Measurements from ENCODE around the gene CNTNAP2.
"Not testable (repeated sequence)": the region's sequence is repeated elsewhere in the genome, so short reads cannot be mapped to it uniquely, and the experiment has no call there.

CNTNAP2 gene

DNA sequence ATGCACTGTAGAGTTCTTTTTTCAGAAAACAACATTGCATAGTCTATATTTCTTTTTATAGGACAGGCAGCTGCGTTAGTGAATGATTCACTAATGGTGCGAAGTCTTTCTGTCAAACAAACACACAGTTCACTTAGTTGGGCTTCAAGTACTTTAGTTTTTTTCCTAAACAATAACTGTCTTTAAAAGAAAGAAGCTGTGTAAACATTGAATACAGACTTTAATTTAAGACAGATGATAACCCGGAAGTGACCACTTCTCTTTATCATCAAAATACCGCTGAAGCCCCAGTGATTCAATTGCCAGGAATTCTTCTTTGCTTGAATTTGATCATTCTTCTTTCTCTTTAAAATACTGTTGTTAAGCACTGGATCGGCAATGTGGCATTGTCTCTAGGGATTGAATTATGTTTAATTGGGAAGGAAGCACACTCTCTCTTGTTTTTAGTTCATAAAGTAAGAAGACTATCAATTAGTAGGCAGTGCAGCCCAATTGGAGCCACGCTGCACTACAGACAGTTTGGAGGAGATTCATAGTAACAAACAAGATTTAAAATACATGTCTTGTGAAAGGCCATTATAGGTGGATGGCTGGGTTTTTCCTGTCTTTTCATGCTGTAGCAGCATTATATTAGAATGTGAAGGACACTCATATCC, 30.4 kb downstream of the CNTNAP2 start:
- no peak for DNase-seq (ENCODE audit: low read depth in 2 of 2)

DNA sequence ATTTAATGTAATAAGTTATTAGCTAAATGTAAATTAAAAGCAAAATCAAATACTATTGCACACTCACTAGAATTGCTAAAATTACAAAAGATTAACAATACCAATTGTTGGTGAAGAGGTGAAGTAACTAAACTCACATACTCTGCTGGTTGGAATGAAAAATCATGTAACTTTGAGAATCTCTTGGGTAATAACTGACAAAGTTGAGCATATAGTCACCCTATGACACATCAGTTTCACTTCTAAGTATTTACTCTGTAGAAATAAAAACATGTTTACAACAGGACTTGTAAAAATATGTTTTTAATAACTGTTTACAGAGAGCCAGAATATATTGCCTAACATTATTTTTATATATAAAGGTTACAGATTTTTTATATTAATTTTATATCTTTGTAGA, 33.6 kb downstream of the CNTNAP2 start:
- DNase-seq (ENCODE audit: low read depth in 2 of 2): no peak

DNA sequence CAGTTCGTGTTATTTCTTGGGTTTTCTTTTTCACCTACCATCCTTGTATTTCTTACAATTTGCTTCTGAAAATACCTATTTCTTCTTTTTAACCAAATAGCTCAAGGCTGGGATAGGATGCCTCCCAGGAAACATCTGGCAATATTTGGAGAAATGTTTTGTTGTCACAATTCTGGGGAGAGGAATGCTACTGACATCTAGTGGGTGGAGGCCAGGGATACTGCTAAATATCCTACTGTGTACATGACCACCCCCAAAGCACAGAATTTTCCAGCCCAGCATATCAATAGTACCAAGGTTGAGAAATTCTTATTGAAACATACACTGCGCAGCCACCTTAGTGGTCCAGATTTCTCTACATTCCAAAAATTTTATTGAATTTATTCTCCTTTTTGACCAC, 55.5 kb downstream of the CNTNAP2 start:
- DNase-seq (ENCODE audit: low read depth in 2 of 2): no peak

DNA sequence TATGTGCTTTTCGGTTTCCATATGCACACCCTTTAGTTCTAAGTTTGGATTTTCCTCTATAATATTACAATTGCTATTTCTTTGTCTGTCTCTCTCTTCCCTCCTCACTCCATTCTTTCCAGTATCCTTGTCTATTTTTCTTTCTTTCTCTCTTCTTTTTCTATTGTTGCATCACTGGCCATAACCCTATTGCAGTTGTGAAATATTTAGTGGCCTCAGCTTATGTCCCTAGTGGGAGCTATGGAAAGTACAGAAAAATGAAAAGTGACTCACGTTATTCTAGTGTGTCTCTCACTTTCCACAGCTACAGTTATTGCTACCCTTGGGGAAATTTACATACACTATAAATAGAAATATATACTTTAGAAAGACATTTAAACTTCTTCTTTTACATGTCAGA, 59.1 kb downstream of the CNTNAP2 start:
- no peak for DNase-seq (ENCODE audit: low read depth in 2 of 2)

DNA sequence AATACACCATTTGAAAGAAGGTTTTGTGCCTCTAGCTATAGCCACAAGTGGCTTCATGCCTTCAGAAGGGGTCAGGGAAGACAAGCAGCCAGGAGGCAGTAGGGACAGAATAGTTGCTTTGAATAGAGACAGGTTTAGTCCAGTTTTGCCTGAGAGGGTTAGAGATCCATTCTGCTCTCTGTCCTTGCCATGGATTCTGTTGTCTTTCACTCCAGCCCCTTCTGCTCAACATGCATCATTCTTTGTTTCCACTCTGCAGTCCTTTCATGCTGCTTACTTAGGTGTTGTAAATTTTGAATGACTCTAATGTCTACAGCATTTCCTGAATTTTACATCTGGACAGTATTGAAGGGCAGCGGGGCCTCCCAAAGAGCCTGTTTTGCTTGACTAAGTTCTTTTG, 60.3 kb downstream of the CNTNAP2 start:
- DNase-seq (ENCODE audit: low read depth in 2 of 2): no peak

DNA sequence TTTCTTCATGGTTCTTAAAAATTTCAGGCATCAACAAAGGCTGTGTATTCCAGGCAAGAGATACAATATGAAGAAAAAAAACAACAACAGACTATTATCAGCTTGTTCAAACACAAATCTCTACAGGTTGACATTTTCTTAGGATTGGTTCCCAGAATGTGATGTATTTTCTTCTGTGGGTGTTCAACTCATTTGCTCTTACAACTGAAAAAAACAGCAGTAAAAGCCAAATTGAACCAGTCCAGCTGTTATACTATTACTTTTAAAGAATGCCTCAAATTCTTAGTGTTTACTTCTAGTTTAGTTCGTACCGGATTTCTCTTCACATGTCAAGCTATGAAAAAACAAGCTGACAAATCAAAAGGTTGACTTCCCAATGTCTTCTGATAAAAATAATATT, 60.7 kb downstream of the CNTNAP2 start:
- no peak for DNase-seq (ENCODE audit: low read depth in 2 of 2)

DNA sequence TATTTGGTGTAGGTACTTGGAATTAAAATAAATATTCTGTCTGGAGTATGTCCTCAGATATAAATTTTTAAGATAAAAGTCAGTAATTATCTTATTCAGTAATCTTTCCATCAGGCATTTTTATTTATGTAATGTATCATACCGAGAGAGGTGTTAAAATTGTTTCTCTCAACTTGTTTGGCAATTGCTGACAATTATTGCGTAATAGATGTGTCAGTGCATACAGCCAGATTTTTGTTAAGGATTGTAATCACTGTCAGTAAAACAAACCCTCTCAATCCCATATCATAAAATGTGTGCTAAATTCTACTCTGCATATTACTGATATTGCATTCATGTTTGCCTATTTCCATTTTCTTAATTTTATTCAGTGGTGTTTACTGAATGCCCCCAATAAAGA, 69.2 kb downstream of the CNTNAP2 start:
- no peak for DNase-seq (ENCODE audit: low read depth in 2 of 2)

DNA sequence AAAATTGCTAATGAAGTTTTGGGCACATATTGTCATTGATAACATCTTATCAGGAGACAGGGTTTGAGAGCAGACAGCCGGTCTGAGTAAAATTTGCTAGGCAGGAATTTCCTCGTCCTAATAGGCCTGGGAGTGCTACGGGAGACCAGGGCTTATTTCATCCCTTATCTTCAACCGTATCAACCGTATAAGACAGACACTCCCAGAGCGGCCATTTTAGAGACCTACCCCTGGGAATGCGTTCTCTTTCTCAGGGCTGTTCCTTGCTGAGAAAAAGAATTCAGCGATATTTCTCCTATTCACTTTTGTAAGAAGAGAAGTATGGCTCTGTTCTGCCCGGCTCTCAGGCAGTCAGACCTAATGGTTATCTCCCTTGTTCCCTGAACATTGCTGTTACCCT, 74.8 kb downstream of the CNTNAP2 start:
- not testable (repeated sequence) for DNase-seq (ENCODE audit: low read depth in 2 of 2)

DNA sequence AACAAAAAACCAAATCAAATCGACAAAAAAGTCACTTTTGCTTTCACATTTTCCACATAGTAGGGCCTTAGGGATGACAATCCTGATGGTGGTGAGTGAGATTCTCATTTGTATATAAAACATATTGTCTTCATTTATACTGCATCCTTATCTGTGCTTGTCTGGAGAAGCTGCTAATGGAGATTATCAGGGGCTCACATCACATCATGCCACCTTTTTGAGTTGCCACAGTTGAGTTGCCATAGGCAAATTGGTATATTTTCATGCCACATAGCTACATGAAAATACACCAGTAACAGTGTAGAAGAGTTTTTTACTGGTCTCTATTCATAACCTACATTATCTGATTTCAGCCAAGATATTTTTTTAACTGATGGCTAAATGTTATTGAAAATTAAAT, 85.3 kb downstream of the CNTNAP2 start:
- no peak for DNase-seq (ENCODE audit: low read depth in 2 of 2)

DNA sequence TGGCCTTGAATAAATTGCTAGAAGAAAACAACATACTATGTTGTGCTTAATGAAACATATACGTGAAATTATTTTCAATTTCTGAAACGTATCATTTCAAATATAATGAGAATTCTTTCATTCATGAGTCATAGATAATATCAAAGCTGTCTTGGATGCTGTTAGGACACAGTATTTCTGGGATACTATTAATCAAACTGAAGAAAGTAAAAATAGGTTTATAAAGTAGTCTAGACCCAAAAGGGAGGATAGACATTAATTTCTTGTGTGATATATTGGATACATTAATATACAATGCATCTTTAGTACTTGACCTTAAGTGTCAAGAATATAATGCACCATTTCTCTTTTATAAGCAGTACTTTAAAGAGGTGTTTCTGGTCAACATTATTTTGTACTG, 89.7 kb downstream of the CNTNAP2 start:
- DNase-seq (ENCODE audit: low read depth in 2 of 2): no peak

DNA sequence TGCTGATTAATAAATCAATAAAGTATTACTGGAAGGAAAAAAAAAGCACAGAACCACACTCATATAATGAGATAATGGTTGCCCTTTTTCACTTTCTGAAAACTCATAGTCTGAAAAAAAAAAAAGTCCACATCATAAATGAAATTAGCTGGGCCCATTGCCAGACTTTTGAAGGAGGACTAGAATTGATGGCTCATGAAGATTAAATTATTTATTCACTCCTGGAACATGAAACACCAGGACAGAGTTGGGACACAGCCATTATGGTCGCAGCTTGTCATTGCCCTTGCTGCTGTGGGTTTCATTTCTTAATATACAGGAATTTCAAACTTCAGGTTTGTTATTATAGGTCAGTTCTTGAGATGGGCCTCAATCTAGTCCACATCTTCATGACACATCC, 91.9 kb downstream of the CNTNAP2 start:
- DNase-seq (ENCODE audit: low read depth in 2 of 2): no peak

DNA sequence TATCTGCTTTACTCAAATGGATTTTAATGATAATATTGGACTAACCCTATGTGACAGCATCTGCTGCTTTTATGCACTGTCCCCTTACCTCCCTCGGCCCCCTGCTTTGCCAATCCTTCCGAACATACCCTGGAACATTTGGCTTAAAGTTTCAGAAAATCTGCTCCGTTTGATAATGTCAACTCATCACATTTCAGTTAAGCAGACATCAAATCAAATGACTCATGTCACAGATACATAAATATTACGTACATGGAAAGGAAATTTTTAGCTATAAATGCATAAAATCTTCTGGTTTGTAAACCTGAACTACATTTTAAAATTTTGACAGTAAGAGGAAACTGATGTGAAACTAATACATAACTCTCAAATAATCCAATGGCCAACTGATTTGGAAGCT, 98.2 kb downstream of the CNTNAP2 start:
- DNase-seq (ENCODE audit: low read depth in 2 of 2): no peak

DNA sequence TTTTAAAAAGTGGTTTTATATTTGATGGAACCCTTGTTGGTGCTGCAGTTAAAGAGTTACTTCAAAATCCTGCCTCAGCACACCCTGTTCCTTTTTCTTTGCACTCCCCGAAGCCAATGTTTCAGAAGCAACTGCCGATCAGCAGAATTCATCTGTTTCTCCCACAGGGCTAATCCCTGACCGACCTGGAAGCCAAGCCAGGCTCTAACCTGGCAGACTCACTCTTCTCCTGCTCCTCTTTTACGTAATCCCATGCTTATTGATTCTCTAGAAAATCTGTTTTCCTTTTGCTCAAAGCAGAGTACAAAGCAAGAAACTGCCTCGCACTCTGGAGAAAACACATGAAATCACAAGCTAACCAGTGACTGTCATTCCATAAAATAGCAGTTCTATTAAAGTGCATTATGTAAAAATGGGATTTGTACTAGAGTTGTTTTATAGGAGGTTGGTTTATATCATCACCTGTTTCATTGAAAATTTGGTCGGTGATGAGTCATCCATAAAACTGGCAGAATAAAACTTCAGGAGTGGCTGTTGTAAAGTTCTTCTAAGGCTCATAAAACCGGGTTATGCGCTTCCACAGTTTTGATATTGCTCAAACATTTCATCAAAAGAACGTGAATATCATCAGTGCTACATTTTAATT, 99.9 kb downstream of the CNTNAP2 start:
- DNase-seq (ENCODE audit: low read depth in 2 of 2): no peak

DNA sequence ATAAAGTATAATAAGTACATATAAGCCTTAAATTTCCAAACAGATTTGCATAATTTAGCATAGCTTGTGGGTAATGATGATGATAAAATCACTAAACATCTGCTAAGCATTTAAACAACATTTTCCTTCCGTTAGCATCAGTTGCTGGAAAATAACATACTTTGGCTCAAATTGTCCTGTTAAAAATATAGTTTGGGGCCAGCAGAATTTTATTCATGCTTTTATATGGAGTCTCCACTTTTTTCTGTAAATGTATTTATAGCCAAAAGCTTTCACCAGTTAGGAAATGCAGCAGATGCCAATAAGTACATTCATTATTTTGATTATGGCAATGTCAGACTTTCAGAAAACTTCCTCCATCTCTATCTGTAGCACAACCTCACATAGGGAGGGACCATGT, 107.2 kb downstream of the CNTNAP2 start:
- DNase-seq (ENCODE audit: low read depth in 2 of 2): no peak

DNA sequence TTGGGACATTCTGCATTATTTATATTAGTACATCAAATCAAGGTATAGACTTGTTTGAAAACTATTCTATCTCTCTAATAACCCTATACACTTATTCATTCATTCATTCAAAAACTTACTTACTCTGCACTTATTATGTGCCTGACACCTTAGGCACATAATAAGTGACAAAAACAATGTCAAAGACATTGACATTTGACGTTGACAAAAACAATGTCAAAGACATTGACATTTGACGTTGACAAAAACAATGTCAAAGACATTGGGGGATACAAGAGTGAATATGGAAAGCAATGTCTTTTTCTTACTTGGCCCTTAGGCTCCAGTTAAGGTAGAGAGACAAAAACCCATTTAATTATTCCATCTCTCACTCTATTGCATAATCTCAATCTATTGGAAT, 116.0 kb downstream of the CNTNAP2 start:
- no peak for DNase-seq (ENCODE audit: low read depth in 2 of 2)

DNA sequence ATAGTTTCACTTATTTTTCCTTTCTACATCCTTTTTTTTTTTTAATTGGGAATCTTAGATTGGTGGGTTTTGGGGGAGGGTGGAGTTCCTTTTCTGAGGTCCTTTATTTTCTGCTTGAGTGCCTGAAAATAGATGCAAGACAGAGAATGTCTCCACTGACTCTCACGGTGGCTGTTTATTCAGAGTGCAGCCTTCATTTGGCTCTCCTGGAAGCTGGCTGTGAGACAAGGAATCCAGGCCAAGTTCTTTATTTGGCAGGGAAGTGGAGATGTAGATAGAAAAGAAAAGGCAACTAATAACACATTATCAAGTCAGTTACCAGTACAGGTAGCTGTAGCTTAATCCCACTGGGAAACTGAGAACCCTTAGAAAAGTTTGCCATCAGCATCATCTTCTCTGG, 118.6 kb downstream of the CNTNAP2 start:
- no peak for DNase-seq (ENCODE audit: low read depth in 2 of 2)

DNA sequence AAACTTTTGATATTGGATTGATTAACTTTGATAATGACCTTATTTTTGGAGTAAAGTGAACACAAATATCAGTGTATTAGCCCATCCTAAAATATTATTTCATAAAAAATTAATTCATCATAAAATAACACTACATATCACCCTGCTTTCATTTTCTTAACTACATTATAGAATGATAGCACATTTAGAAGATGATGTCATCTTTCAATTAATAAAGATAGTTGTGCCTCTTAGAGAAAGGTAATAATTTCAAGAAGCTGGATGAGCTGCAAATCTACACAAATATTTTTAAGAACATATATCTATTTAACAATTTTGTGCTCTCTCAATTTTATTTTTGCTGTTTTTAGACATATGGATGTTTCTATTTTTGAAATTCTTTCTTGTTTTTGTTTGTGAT, 126.1 kb downstream of the CNTNAP2 start:
- no peak for DNase-seq (ENCODE audit: low read depth in 2 of 2)

DNA sequence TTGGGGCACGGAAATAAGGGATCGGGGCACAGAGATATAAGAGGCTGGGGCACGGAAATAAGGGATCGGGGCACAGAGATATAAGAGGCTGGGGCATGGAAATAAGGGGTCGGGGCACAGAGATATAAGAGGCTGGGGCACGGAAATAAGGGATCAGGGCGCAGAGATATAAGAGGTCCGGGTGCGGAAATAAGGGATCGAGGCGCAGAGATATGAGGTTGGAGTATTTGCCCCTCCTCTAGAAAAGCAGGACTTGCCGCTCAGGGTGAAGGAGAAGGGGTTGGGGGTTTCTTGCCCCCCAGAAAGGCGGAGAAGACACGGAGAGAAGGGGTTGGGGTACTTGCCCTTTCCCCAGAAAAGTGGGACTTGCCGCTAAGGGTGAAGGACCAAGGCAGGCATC, 131.4 kb downstream of the CNTNAP2 start:
- DNase-seq (ENCODE audit: low read depth in 2 of 2): not testable (repeated sequence)

DNA sequence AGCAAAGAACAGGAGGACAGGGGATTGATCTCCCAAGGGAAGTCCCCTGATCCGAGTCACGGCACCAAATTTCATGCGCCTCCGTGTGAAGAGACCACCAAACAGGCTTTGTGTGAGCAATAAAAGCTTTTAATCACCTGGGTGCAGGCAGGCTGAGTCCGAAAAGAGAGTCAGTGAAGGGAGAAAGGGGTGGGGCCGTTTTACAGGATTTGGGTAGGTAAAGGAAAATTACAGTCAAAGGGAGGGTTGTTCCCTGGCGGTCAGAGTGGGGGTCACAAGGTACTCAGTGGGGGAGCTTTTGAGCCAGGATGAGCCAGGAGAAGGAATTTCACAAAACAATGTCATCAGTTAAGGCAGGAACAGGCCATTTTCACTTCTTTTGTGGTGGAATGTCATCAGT, 132.1 kb downstream of the CNTNAP2 start:
- not testable (repeated sequence) for DNase-seq (ENCODE audit: low read depth in 2 of 2)

DNA sequence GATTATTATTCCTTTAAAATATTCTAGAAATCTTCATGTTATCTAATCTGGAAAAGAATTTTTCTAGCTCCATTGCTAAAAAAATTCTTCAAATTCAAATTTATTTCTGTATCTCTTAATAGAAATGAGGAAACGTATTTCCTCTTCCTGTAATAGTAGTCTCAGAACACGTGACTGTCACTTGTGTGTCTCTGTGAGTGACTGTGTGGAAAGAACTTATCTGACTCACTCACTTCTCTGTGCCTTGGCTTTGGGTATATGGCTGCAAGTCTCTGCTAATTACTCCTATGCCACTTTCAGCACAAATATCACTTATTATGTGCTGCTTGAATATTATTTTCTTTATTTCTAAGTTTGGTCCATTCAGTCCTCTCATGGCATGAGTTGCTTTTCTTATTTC, 132.7 kb downstream of the CNTNAP2 start:
- DNase-seq (ENCODE audit: low read depth in 2 of 2): no peak

DNA sequence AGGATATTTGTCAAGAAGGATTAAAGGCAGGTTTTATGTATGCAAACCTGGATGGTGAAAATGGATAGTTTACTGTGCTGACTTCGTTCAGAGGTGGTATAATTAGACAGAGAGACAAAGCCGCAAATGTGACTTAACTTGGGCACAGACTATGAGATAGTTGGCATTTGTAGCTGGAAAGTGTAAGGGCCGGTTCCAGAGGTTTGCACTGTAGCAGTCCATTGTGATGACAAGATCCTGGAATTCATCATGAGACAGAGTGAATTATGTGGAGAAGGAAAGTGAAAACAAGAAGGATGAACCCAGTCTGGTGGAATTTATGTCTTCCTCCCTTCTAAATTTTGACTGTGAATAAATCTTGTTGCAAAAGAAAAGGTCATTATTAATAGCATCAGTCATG, 139.0 kb downstream of the CNTNAP2 start:
- no peak for DNase-seq (ENCODE audit: low read depth in 2 of 2)

DNA sequence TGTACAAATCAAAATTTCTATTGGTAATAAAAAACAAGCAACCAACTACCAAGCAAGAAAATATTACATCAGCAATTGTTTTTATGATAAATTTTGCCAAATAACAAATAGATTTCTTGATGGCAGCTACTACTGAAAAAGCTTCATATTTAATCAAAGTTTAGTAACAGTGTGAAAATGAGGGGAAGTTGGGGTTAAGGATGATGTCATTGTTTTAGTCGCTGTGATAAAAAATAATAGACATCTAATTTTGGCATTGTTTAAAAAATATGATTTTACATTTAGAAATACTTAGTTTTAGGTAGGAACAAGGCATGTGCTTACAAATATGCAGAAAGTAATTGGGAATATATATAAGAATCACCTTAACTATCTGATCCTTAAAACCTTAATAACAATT, 145.9 kb downstream of the CNTNAP2 start:
- no peak for DNase-seq (ENCODE audit: low read depth in 2 of 2)

DNA sequence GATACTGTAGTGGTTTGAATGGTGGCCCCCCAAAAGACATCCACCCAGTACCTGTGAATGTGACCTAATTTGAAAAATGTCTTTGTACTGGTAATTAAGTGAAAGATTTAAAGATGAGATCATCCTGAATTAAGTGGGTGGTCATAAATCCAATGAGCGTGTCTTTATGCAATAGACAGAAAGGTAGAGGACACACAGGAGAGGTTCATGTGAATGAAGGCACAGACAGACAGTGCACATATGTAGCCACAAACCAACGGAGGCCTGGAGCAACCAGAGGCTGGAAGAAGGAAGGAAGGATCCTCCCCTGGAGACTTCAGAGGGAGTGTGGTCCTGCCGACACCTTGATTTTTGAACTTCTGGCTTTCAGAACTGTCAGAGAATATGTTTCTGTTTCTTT, 160.3 kb downstream of the CNTNAP2 start:
- DNase-seq (ENCODE audit: low read depth in 2 of 2): no peak

DNA sequence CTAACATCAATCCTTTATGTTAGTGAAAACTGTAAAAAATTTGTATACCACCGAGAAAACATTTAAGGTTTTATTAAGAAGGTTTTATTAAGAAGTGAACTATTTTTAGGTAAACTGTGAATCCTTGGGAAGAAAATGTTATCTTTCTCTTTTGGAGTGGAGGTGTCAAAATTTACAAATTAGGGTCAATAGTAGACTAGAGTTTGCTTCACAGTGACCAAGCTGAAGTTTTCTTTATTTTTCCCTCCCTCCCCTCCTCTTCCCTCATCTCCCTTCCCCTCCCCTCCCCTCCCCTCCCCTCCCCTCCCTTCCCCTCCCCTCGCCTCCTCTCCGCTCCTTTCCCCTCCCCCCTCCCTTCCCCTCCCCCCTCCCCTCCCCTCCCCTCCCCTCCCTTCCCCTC, 168.8 kb downstream of the CNTNAP2 start:
- no peak for DNase-seq (ENCODE audit: low read depth in 2 of 2)
